D721Med (cell line): ENCODE results near the gene NRDE2.

Experiments used
- DNase-seq: peaks from one replicate; pipeline ENCODE4 v3.0.0; 2011; ENCODE audit warnings: low spot score; ENCODE audit not compliant: insufficient read length
- FAIRE-seq: peaks from 2 replicates; lab custom pipeline; 2011; peaks lifted over from hg19 to GRCh38; lab: Jason Lieb, UNC
- CTCF ChIP-seq: IDR thresholded peaks from 2 replicates; pipeline ENCODE4 v1.5.1; 2012; ENCODE audit warnings: mild to moderate bottlenecking, control low read depth; ENCODE audit not compliant: insufficient read depth; ENCODE audit errors: missing control alignments

Gene NRDE2

GRCh38 chr14:90297876-90298629 is 33.7 kb downstream of the NRDE2 start:
- no peak for FAIRE-seq
- DNase-seq = no peak
- TF ChIP-seq CTCF = no peak

GRCh38 chr14:90296641-90297040 is 35.1 kb downstream of the NRDE2 start:
- DNase-seq = no peak
- FAIRE-seq = no peak
- TF ChIP-seq CTCF = no peak

GRCh38 chr14:90295870-90296516 is 35.7 kb downstream of the NRDE2 start:
- no peak for FAIRE-seq
- TF ChIP-seq CTCF = no peak
- DNase-seq = no peak

GRCh38 chr14:90294872-90295271 is 36.9 kb downstream of the NRDE2 start:
- no peak for DNase-seq
- FAIRE-seq = no peak
- no peak for TF ChIP-seq CTCF

- DNase-seq (no peak), FAIRE-seq (no peak)
- no peak for TF ChIP-seq CTCF
Observed at GRCh38 chr14:90293766-90294730, 37.7 kb downstream of the NRDE2 start.

GRCh38 chr14:90291699-90292098 is 40.0 kb downstream of the NRDE2 start:
- FAIRE-seq (no peak), DNase-seq (no peak)
- TF ChIP-seq CTCF = no peak
